Measurements from ENCODE around the gene MGAT4B.

- TF ChIP-seq MXI1 (IDR thresholded peaks at IDR 0.05; ENCODE audit: borderline replicate concordance, low read depth, low read length), result no peak
- TF ChIP-seq CTCF (conservative IDR thresholded peaks at IDR 0.05; ENCODE audit: low read depth, low read length), result no peak
- no peak for TF ChIP-seq POLR2A (IDR thresholded peaks at IDR 0.05; ENCODE audit: low read depth, low read length)
- no peak for TF ChIP-seq BHLHE40 (IDR thresholded peaks at IDR 0.05; ENCODE audit: low read depth, low read length)
- TF ChIP-seq RAD21 (IDR thresholded peaks at IDR 0.05; ENCODE audit: low read length), result no peak
- no peak for TF ChIP-seq RFX5 (IDR thresholded peaks at IDR 0.05; ENCODE audit: low read depth, low read length)
Measured at GRCh38 chr5:179798144-179798770, 8.4 kb downstream of the MGAT4B start.

Data from IMR-90 (cell line).